Measurements from ENCODE around the gene PCYT2.

DNA sequence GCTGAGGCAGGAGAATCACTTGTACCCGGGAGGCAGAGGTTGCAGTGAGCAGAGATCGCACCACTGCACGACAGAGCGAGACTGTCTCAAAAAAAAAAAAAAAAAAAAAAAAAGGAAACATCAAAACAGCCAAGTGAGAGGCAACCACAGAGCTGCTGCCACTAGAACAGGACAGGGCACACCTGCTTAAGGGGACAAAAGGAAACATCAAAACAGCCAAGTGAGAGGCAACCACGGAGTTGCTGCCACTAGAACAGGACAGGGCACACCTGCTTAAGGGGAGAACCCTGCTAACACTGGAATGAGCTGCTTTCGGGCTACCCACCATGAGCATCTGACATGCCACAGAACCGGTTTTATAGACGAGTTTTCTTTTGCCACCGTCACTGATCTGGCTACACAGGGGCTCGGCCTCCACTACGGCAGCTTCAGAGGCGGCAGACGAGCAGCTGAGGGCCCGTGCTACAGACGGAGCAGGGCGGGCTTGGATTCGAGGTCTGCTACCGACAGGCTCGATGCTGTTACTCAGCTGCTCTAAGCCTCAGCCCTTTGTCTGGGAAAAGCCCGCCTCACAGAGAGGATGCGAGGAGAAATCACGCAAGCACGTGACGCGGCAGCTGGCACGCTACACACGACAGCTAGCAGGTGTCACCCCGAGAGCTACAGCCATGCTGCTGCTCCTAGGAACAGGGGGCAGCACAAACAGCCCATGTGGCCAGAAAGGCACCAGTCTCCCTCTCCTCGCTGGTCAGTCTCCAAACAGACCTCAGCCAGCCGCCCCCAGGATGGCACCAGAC is 52.8 kb downstream of the PCYT2 start:
- TF ChIP-seq, protein P1, sequence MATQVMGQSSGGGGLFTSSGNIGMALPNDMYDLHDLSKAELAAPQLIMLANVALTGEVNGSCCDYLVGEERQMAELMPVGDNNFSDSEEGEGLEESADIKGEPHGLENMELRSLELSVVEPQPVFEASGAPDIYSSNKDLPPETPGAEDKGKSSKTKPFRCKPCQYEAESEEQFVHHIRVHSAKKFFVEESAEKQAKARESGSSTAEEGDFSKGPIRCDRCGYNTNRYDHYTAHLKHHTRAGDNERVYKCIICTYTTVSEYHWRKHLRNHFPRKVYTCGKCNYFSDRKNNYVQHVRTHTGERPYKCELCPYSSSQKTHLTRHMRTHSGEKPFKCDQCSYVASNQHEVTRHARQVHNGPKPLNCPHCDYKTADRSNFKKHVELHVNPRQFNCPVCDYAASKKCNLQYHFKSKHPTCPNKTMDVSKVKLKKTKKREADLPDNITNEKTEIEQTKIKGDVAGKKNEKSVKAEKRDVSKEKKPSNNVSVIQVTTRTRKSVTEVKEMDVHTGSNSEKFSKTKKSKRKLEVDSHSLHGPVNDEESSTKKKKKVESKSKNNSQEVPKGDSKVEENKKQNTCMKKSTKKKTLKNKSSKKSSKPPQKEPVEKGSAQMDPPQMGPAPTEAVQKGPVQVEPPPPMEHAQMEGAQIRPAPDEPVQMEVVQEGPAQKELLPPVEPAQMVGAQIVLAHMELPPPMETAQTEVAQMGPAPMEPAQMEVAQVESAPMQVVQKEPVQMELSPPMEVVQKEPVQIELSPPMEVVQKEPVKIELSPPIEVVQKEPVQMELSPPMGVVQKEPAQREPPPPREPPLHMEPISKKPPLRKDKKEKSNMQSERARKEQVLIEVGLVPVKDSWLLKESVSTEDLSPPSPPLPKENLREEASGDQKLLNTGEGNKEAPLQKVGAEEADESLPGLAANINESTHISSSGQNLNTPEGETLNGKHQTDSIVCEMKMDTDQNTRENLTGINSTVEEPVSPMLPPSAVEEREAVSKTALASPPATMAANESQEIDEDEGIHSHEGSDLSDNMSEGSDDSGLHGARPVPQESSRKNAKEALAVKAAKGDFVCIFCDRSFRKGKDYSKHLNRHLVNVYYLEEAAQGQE (IDR thresholded peaks at IDR 0.05; ENCODE audit: insufficient read depth in 1 of 2, low read depth in 2 of 2, low read length in 2 of 2) = no peak
- TF ChIP-seq SIN3A (IDR thresholded peaks at IDR 0.05; ENCODE audit: borderline replicate concordance, insufficient read depth, low read length) = no peak
- TF ChIP-seq POLR2AphosphoS5 (IDR thresholded peaks at IDR 0.05; ENCODE audit: low read depth, low read length) = no peak

Data from PFSK-1 (cell line).